Prostate gland (tissue), 2 donors: Measurements from ENCODE around the gene CRTC3.

ENCODE experiments used
- CTCF ChIP-seq, 4 experiments: fragments of 200-600 bp in 2 of 4; fragments of 450-650 bp in 2 of 4; sonication (generic) in 2 of 4; IDR thresholded peaks; 1 replicate in 3 of 4; 2 replicates in 1 of 4; pipeline ENCODE4 v1.5.1; 2016 to 2019; ENCODE audit warnings: antibody characterized with exemption in 4 of 4, mild to moderate bottlenecking in 2 of 4, moderate library complexity in 2 of 4
- POLR2A ChIP-seq: fragments of 450-650 bp; IDR thresholded peaks from one replicate; pipeline ENCODE4 v1.6.1; 2016; ENCODE audit warnings: antibody characterized with exemption, mild to moderate bottlenecking
- POLR2AphosphoS5 ChIP-seq: sonication (generic); formaldehyde crosslinking; IDR thresholded peaks from one replicate; pipeline ENCODE4 v1.6.1; 2017; ENCODE audit warnings: antibody characterized with exemption

GRCh38 chr15:90675464-90675863, 145.7 kb downstream of the CRTC3 start:
- TF ChIP-seq CTCF (IDR thresholded peaks at IDR 0.05) (no peak), POLR2A (no peak), POLR2AphosphoS5 (no peak)
